MM.1S (cell line): Measurements from ENCODE around the gene TBC1D7.

Experiments used
- CTCF ChIP-seq: fragments of 300-600 bp; sonication (generic); IDR thresholded peaks from 2 replicates; pipeline ENCODE4 v1.5.1; 2016; ENCODE audit warnings: antibody characterized with exemption, low read length, mixed read lengths
- EZH2 ChIP-seq: fragments of 300-600 bp; sonication (generic); optimal IDR thresholded peaks from 2 replicates; pipeline ENCODE3; 2017; ENCODE audit warnings: low read depth, mild to moderate bottlenecking, antibody characterized with exemption, low read length, mixed read lengths

- TF ChIP-seq CTCF, result no peak
- no peak for TF ChIP-seq EZH2
Measured at GRCh38 chr6:13262302-13263230, 65.8 kb downstream of the TBC1D7 start.
